ENCODE measurements around the gene TPTE2. TPM values are rescaled to one million over a fixed set of nuclear protein-coding genes. Genes with fewer than 3 reads are reported as not detected.

TPTE2 gene
- total and polyA plus RNA-seq, 2 of the 8 experiments (the other 6 are each of a cell fraction or from before 2014, with no cell fraction given), result not detected

DNA sequence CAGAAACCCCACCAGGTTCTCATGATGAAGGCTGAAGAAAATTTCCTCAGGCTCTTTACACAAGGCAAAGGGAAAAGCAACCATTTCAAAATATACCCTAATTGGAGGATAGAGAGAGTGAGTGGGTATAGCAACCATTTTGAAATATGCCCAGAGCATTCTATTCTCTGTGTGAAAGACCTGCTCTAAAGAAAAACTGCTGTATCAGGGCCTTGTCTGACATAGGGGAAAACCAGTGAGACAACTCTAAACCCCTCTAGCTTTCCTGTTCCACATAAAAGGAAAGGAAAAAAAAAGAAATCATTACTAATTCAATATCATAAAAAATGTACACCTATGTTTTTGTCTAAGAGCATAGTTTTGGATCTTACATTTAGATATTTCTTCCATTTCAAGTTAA lies 42.3 kb downstream of the TPTE2 start:
- DNase-seq (ENCODE audit: low read depth in 1 of 2, low spot score in 2 of 2) (no peak), FAIRE-seq (no peak)
- Histone ChIP-seq H3K4me2 (ENCODE audit: insufficient read depth in 1 of 2, low read depth in 2 of 2, low read length in 2 of 2) (no peak overlapping the region), H3K79me2 (ENCODE audit: control insufficient read depth in 1 of 2, insufficient read depth in 2 of 2, low read length in 2 of 2) (no peaks in the 10 kb centered on the region), H3K56ac (replicated peaks; ENCODE audit: insufficient read length, low read depth, low read length) (no peak overlapping the region), H3K4me3 (ENCODE audit: extremely low read depth in 1 of 4, insufficient read depth in 2 of 4, low read depth in 3 of 4, low read length in 4 of 4) (no peak overlapping the region), H3K23me2 (ENCODE audit: low read depth, low read length) (no peaks in the 10 kb centered on the region), H3K9me3 (ENCODE audit: insufficient read depth in 2 of 2, low read depth in 1 of 2, low read length in 1 of 2) (peaks cover 12 to 20% of the 10 kb centered on the region in 2 experiments; a peak in 3 of 4 replicates), H3K14ac (ENCODE audit: insufficient read length) (no peak overlapping the region), H3K27ac (ENCODE audit: low read depth, low read length) (no peak overlapping the region), H2BK20ac (ENCODE audit: low read length) (no peak overlapping the region), H3K23ac (ENCODE audit: insufficient read length) (no peak overlapping the region), H4K5ac (ENCODE audit: insufficient read length, low read depth, low read length) (no peak overlapping the region), H3K36me3 (ENCODE audit: control insufficient read depth in 2 of 4, insufficient read depth in 4 of 4, low read length in 3 of 4) (no peaks in the 10 kb centered on the region), H3K18ac (ENCODE audit: extremely low read depth, low read length) (no peak overlapping the region), H3K4me1 (replicated peaks in 1 of 4; ENCODE audit: control insufficient read depth in 3 of 4, insufficient read depth in 4 of 4, low read length in 3 of 4) (no peaks in the 10 kb centered on the region), H2AK5ac (ENCODE audit: low read depth, low read length) (no peak overlapping the region), H3K27me3 (replicated peaks in 1 of 4; ENCODE audit: control insufficient read depth in 3 of 4, extremely low read depth in 1 of 4, insufficient read depth in 3 of 4, low read length in 3 of 4) (no peaks in the 10 kb centered on the region), H2BK15ac (ENCODE audit: low read length) (no peak overlapping the region), H3K79me1 (ENCODE audit: low read depth, low read length) (no peaks in the 10 kb centered on the region), H4K20me1 (replicated peaks in 1 of 2; ENCODE audit: control insufficient read depth in 1 of 2, insufficient read depth in 2 of 2, low read length in 2 of 2) (no peaks in the 10 kb centered on the region), H4K91ac (replicated peaks; ENCODE audit: insufficient read length, low read length) (no peak overlapping the region), H3K9ac (replicated peaks in 1 of 4; ENCODE audit: extremely low read depth in 1 of 4, low read depth in 3 of 4, low read length in 3 of 4) (no peak overlapping the region), H2AFZ (ENCODE audit: low read length) (no peak overlapping the region), H3K4ac (replicated peaks; ENCODE audit: insufficient read length, low read depth, low read length) (no peak overlapping the region), H2BK120ac (replicated peaks; ENCODE audit: low read depth, low read length) (no peak overlapping the region), H4K8ac (ENCODE audit: extremely low read depth, insufficient read depth, low read length) (no peak overlapping the region), H2BK5ac (ENCODE audit: low read depth, low read length) (no peak overlapping the region), H2BK12ac (ENCODE audit: low read depth, low read length) (no peak overlapping the region)
- POLR2A ChIA-PET (ENCODE audit: partially characterized antibody), result no interaction called here
- CTCF ChIA-PET (ENCODE audit: partially characterized antibody), result no interaction called here
- no peak for TF ChIP-seq EP300 (IDR thresholded peaks at IDR 0.05; ENCODE audit: borderline replicate concordance in 1 of 2, low read depth in 2 of 2, low read length in 2 of 2)
- no peak for TF ChIP-seq SP2 (IDR thresholded peaks at IDR 0.05; ENCODE audit: low read length)
- TF ChIP-seq CHD1 (IDR thresholded peaks at IDR 0.05; ENCODE audit: low read depth, low read length), result no peak
- TF ChIP-seq, protein P1, sequence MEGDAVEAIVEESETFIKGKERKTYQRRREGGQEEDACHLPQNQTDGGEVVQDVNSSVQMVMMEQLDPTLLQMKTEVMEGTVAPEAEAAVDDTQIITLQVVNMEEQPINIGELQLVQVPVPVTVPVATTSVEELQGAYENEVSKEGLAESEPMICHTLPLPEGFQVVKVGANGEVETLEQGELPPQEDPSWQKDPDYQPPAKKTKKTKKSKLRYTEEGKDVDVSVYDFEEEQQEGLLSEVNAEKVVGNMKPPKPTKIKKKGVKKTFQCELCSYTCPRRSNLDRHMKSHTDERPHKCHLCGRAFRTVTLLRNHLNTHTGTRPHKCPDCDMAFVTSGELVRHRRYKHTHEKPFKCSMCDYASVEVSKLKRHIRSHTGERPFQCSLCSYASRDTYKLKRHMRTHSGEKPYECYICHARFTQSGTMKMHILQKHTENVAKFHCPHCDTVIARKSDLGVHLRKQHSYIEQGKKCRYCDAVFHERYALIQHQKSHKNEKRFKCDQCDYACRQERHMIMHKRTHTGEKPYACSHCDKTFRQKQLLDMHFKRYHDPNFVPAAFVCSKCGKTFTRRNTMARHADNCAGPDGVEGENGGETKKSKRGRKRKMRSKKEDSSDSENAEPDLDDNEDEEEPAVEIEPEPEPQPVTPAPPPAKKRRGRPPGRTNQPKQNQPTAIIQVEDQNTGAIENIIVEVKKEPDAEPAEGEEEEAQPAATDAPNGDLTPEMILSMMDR (IDR thresholded peaks at IDR 0.05; ENCODE audit: control extremely low read depth in 1 of 3, insufficient read depth in 1 of 3, low read depth in 1 of 3, low read length in 3 of 3), result no peak
- TF ChIP-seq CEBPB (IDR thresholded peaks at IDR 0.05; ENCODE audit: low read depth, low read length), result no peak
- no peak for TF ChIP-seq KDM5A (IDR thresholded peaks at IDR 0.05; ENCODE audit: low read length)
- TF ChIP-seq, protein P2, sequence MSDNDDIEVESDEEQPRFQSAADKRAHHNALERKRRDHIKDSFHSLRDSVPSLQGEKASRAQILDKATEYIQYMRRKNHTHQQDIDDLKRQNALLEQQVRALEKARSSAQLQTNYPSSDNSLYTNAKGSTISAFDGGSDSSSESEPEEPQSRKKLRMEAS (IDR thresholded peaks at IDR 0.05), result no peak
- no peak for TF ChIP-seq CHD2 (IDR thresholded peaks at IDR 0.05; ENCODE audit: low read length)
- TF ChIP-seq, protein P3, sequence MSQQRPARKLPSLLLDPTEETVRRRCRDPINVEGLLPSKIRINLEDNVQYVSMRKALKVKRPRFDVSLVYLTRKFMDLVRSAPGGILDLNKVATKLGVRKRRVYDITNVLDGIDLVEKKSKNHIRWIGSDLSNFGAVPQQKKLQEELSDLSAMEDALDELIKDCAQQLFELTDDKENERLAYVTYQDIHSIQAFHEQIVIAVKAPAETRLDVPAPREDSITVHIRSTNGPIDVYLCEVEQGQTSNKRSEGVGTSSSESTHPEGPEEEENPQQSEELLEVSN (IDR thresholded peaks at IDR 0.05), result no peak
- TF ChIP-seq TEAD4 (IDR thresholded peaks at IDR 0.05; ENCODE audit: low read depth, low read length), result no peak
- no peak for TF ChIP-seq SP1 (IDR thresholded peaks at IDR 0.05; ENCODE audit: low read depth, low read length)
- no peak for TF ChIP-seq POLR2A (IDR thresholded peaks at IDR 0.05; ENCODE audit: control extremely low read depth in 1 of 2, low read depth in 2 of 2, low read length in 2 of 2)
- TF ChIP-seq RAD21 (IDR thresholded peaks at IDR 0.05 in 1 of 2, conservative IDR thresholded peaks at IDR 0.05 in 1 of 2; ENCODE audit: low read depth in 2 of 2, low read length in 2 of 2), result no peak

Measured in H1 (cell line).